SH-SY5Y (cell line): ENCODE data around the gene AAK1.

ENCODE experiments used
- GATA2 ChIP-seq: IDR thresholded peaks from 2 replicates; pipeline ENCODE4 v1.6.1; 2011; ENCODE audit warnings: mild to moderate bottlenecking, low read depth, low read length
- GATA3 ChIP-seq: IDR thresholded peaks from 2 replicates; pipeline ENCODE4 v1.6.1; 2011; ENCODE audit warnings: low read depth, mild to moderate bottlenecking, low read length, moderate library complexity

- no peak for TF ChIP-seq GATA2
- TF ChIP-seq GATA3, result no peak
Measured at GRCh38 chr2:69639266-69639665, 4.3 kb downstream of the AAK1 start.
